ENCODE data around the gene MTA3.

- TF ChIP-seq, protein P1, sequence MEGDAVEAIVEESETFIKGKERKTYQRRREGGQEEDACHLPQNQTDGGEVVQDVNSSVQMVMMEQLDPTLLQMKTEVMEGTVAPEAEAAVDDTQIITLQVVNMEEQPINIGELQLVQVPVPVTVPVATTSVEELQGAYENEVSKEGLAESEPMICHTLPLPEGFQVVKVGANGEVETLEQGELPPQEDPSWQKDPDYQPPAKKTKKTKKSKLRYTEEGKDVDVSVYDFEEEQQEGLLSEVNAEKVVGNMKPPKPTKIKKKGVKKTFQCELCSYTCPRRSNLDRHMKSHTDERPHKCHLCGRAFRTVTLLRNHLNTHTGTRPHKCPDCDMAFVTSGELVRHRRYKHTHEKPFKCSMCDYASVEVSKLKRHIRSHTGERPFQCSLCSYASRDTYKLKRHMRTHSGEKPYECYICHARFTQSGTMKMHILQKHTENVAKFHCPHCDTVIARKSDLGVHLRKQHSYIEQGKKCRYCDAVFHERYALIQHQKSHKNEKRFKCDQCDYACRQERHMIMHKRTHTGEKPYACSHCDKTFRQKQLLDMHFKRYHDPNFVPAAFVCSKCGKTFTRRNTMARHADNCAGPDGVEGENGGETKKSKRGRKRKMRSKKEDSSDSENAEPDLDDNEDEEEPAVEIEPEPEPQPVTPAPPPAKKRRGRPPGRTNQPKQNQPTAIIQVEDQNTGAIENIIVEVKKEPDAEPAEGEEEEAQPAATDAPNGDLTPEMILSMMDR (IDR thresholded peaks at IDR 0.05; ENCODE audit: extremely low read depth in 1 of 2, insufficient read depth in 1 of 2, low read depth in 1 of 2, low read length in 2 of 2), result no peak
- TF ChIP-seq EZH2 (IDR thresholded peaks at IDR 0.05; ENCODE audit: borderline replicate concordance, low read depth, low read length, severe bottlenecking) (no peak), MAX (IDR thresholded peaks at IDR 0.05; ENCODE audit: insufficient read depth, insufficient read length) (no peak), POLR2AphosphoS5 (IDR thresholded peaks at IDR 0.05; ENCODE audit: insufficient read depth, low read depth, low read length) (no peak)
These were observed 220.4 kb downstream of the MTA3 start for GRCh38 chr2:42788882-42789281.

Measured in endothelial cell of umbilical vein (primary cell).